IMR-90 (cell line): ENCODE data around the gene CHD6. TPM values are rescaled to one million over a fixed set of nuclear protein-coding genes. Genes with fewer than 3 reads are reported as not detected.

Experiments used
- ATAC-seq: fragments of 200-7000 bp; cut with Tn5 transposase; 2 replicates; pipeline ENCODE4 v1.9.1; 2020; ENCODE audit warnings: low read depth, mild to moderate bottlenecking, moderate library complexity
- BruUV-seq: library from RNA; stranded (reverse); fragments of 400-500 nt; replicated peaks from 2 replicates; lab custom pipeline; 2021; lab: Mats Ljungman, UMichigan
- CTCF ChIA-PET: fragments of 300-600 bp; formaldehyde crosslinking; extraction: SDS; loops from one replicate; lab custom pipeline; 2021; ENCODE audit warnings: antibody characterized with exemption; lab: Yijun Ruan, JAX
- POLR2A ChIA-PET: fragments of 300-600 bp; sonication (Branson Sonifier 250); formaldehyde crosslinking; loops from one replicate; lab custom pipeline; 2022; ENCODE audit warnings: antibody characterized with exemption; ENCODE audit not compliant: unreplicated experiment; lab: Charles Lee
- DNase-seq: peaks from one replicate; pipeline ENCODE4 v3.0.0; 2013
- H2AFZ ChIP-seq: replicated peaks from 2 replicates; pipeline ENCODE3; 2013; ENCODE audit warnings: low read length, mild to moderate bottlenecking; ENCODE audit not compliant: poor library complexity
- H2AK5ac ChIP-seq: 2 replicates; pipeline ENCODE4 v1.6.1; 2013; ENCODE audit warnings: low read depth, low read length, inconsistent platforms
- H2AK9ac ChIP-seq: replicated peaks from 2 replicates; pipeline ENCODE3; 2013; ENCODE audit warnings: mild to moderate bottlenecking, low read depth, low read length, moderate library complexity; ENCODE audit not compliant: poor library complexity
- H2BK120ac ChIP-seq: 2 replicates; pipeline ENCODE4 v1.6.1; 2013; ENCODE audit warnings: low read depth, low read length, inconsistent platforms
- H2BK15ac ChIP-seq: 3 replicates; pipeline ENCODE4 v1.6.1; 2013; ENCODE audit warnings: low read depth, low read length, inconsistent platforms
- H2BK20ac ChIP-seq: 2 replicates; pipeline ENCODE4 v1.6.1; 2013; ENCODE audit warnings: low read depth, mild to moderate bottlenecking, inconsistent platforms, low read length, moderate library complexity
- H2BK5ac ChIP-seq: 2 replicates; pipeline ENCODE4 v1.6.1; 2013; ENCODE audit warnings: mild to moderate bottlenecking, low read depth, low read length, inconsistent platforms; ENCODE audit not compliant: poor library complexity, severe bottlenecking
- H3K14ac ChIP-seq: replicated peaks from 2 replicates; pipeline ENCODE4 v1.6.1; 2013; ENCODE audit warnings: low read depth, low read length, inconsistent platforms
- H3K18ac ChIP-seq: 2 replicates; pipeline ENCODE4 v1.6.1; 2013; ENCODE audit warnings: low read depth, low read length, control low read depth
- H3K23ac ChIP-seq: 2 replicates; pipeline ENCODE4 v1.6.1; 2013; ENCODE audit warnings: low read depth, low read length, inconsistent platforms
- H3K27ac ChIP-seq: 2 replicates; pipeline ENCODE4 v1.5.1; 2013; ENCODE audit warnings: mild to moderate bottlenecking, control low read depth, low read length; ENCODE audit not compliant: insufficient read depth
- H3K27me3 ChIP-seq: 2 replicates; pipeline ENCODE4 v1.6.1; 2013; ENCODE audit warnings: low read length; ENCODE audit not compliant: control insufficient read depth, insufficient read depth
- H3K36me3 ChIP-seq: 2 replicates; pipeline ENCODE4 v1.6.1; 2013; ENCODE audit warnings: low read length, mixed read lengths; ENCODE audit not compliant: control insufficient read depth, insufficient read depth
- H3K4ac ChIP-seq: 2 replicates; pipeline ENCODE4 v1.6.1; 2013; ENCODE audit warnings: low read depth, low read length, inconsistent platforms
- H3K4me1 ChIP-seq: 2 replicates; pipeline ENCODE4 v1.6.1; 2013; ENCODE audit warnings: low read length, mixed read lengths; ENCODE audit not compliant: control insufficient read depth, insufficient read depth
- H3K4me2 ChIP-seq: 2 replicates; pipeline ENCODE4 v1.6.1; 2013; ENCODE audit warnings: low read depth, mild to moderate bottlenecking, control low read depth, low read length, moderate library complexity
- H3K4me3 ChIP-seq: 2 replicates; pipeline ENCODE4 v1.5.1; 2013; ENCODE audit warnings: low read depth, mild to moderate bottlenecking, control low read depth, low read length, moderate library complexity; ENCODE audit not compliant: insufficient read depth
- H3K56ac ChIP-seq: 2 replicates; pipeline ENCODE4 v1.6.1; 2013; ENCODE audit warnings: low read length, inconsistent platforms; ENCODE audit not compliant: insufficient read depth; ENCODE audit errors: extremely low read depth
- H3K79me1 ChIP-seq, 2 experiments: 2 replicates each; pipeline ENCODE4 v1.6.1; 2013; ENCODE audit warnings: low read length in 2 of 2, inconsistent platforms in 1 of 2, low read depth in 1 of 2
- H3K9ac ChIP-seq: 2 replicates; pipeline ENCODE4 v1.6.1; 2013; ENCODE audit warnings: low read depth, low read length, control low read depth
- H3K9me1 ChIP-seq: 2 replicates; pipeline ENCODE4 v1.6.1; 2013; ENCODE audit warnings: low read length, inconsistent platforms; ENCODE audit not compliant: insufficient read depth
- H3K9me3 ChIP-seq: 2 replicates; pipeline ENCODE4 v1.6.1; 2013; ENCODE audit warnings: low read length; ENCODE audit not compliant: control insufficient read depth, insufficient read depth
- H4K20me1 ChIP-seq: 2 replicates; pipeline ENCODE4 v1.6.1; 2013; ENCODE audit warnings: low read length, inconsistent platforms; ENCODE audit not compliant: insufficient read depth
- H4K5ac ChIP-seq: 2 replicates; pipeline ENCODE4 v1.6.1; 2013; ENCODE audit warnings: mild to moderate bottlenecking, low read depth, low read length, control low read depth
- H4K8ac ChIP-seq, 2 experiments: 2 replicates each; pipeline ENCODE4 v1.6.1; 2013; ENCODE audit warnings: low read depth in 2 of 2, low read length in 2 of 2, control low read depth in 1 of 2, inconsistent platforms in 1 of 2
- H4K91ac ChIP-seq: 2 replicates; pipeline ENCODE4 v1.6.1; 2013; ENCODE audit warnings: low read depth, low read length, inconsistent platforms; ENCODE audit not compliant: insufficient read depth
- FOS ChIP-seq: fragments of 150-350 bp; IDR thresholded peaks from 2 replicates; pipeline ENCODE4 v1.6.1; 2016; ENCODE audit warnings: low read depth, low read length
- NFE2L2 ChIP-seq: fragments of 150-350 bp; IDR thresholded peaks from 2 replicates; pipeline ENCODE4 v1.6.1; 2016; ENCODE audit warnings: low read depth, mild to moderate bottlenecking, low read length
- WGBS, 2 experiments: methylation state at CpG; one replicate each; pipeline versions ENCODE4 v1.1.5 to v1.1.7; 2013; ENCODE audit warnings: missing lambda C conversion rate in 2 of 2; ENCODE audit not compliant: insufficient read length in 1 of 2; ENCODE audit errors: extremely low coverage in 2 of 2; 5-methylcytosine and 5-hydroxymethylcytosine counted together
- dilution Hi-C: fragments of 300-500 bp; cut with HindIII; formaldehyde crosslinking; loops from one replicate; pipeline ENCODE4 v1.14.3; 2018; ENCODE audit warnings: low sequenced_read_pairs; ENCODE audit not compliant: unreplicated experiment
- in situ Hi-C: fragments of 300-500 bp; cut with MboI; formaldehyde crosslinking; loops from 3 replicates; pipeline ENCODE4 v1.14.3; 2019; ENCODE audit warnings: low sequenced_read_pairs, inconsistent platforms, mixed read lengths
- intact Hi-C: fragments of 100-400 bp; cut with micrococcal nuclease; formaldehyde crosslinking; loops from 2 replicates; pipeline ENCODE4 v1.10.0; 2022
- polyA plus RNA-seq, 3 experiments: library from polyadenylated mRNA; depleted of rRNA; stranded (reverse); fragments of >200 nt; gene quantifications; 2 replicates each; pipeline ENCODE4 v1.2.3, GENCODE V29; 2012; ENCODE audit warnings: low replicate concordance in 1 of 3
- total RNA-seq: library from RNA; depleted of rRNA; stranded (reverse); fragments of >200 nt; gene quantifications from 2 replicates; pipeline ENCODE4 v1.2.3, GENCODE V29; 2012

Gene CHD6
- total and polyA plus RNA-seq, 2 of the 4 experiments (the other 2 are of a cell fraction), result 8.8 to 26.7 TPM

DNA sequence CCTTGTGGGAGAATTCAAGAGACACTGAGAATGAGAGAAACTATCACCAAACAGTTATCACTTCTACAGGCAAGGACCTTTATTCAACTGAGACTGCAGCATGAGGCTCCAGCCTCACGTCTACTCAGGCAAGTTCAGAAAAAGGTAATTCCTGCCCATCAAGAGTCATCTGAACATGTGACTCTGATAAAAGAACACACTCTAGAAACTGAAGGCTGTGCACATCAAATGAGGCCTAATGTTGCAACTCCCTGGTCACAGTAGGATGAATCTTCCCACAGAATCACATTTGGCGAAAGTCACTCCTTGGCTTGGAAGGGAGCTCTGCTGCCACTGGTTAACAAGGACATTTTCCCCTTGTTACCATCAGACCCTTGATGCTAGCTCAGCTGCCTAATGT, 180.3 kb downstream of the CHD6 start:
- Histone ChIP-seq H3K23ac (no peak overlapping the region), H2AK9ac (no peak overlapping the region), H3K14ac (peak overlapping the region; percentile 16; the same call in 1 of the 2 replicates), H3K9me3 (no peaks in the 10 kb centered on the region; the same call in 1 of the 2 replicates), H3K4me3 (no peak overlapping the region), H3K56ac (no peak overlapping the region), H4K8ac (0 out of 4 replicates have a peak overlapping the region, but pooled peaks of 1 of the 2 experiments have one; percentile 35), H3K79me1 (no peaks in the 10 kb centered on the region), H3K4me1 (peaks cover 2% of the 10 kb centered on the region; the same call in 1 of the 2 replicates), H3K4ac (peak overlapping the region; percentile 19; the same call in 1 of the 2 replicates), H2BK5ac (peak overlapping the region; percentile 60), H3K36me3 (peaks cover 29% of the 10 kb centered on the region), H3K9me1 (peaks cover 6% of the 10 kb centered on the region; the same call in 1 of the 2 replicates), H3K27ac (no peak overlapping the region), H2BK120ac (peak overlapping the region; percentile 35; the same call in 1 of the 2 replicates), H2BK20ac (peak overlapping the region; percentile 51; the same call in 1 of the 2 replicates), H3K18ac (peak overlapping the region; percentile 80; the same call in 1 of the 2 replicates), H3K4me2 (no peak overlapping the region), H4K91ac (no peak overlapping the region), H4K20me1 (no peaks in the 10 kb centered on the region), H2BK15ac (peak overlapping the region; percentile 8; the same call in 1 of the 3 replicates), H2AFZ (no peak overlapping the region), H3K27me3 (no peaks in the 10 kb centered on the region), H4K5ac (peak overlapping the region; percentile 12; the same call in 1 of the 2 replicates), H3K9ac (no peak overlapping the region), H2AK5ac (peak overlapping the region; percentile 35; the same call in 1 of the 2 replicates)
- WGBS, 2 experiments, result 76% methylated on average over 2 of the region's 2 CpGs; no CpG with 5 or more reads in 1 of the 2 experiments
- no peak for ATAC-seq
- intact Hi-C loops (no loop called here), in situ Hi-C loops (no loop called here), dilution Hi-C loops (no loop called here)
- no TSS peak for BruUV-seq
- DNase-seq, result peak; percentile 10
- TF ChIP-seq FOS (no peak), NFE2L2 (no peak)
- ChIA-PET POLR2A (no interaction called here), CTCF (no interaction called here)
